HG03060 (cell line): Measurements from ENCODE around the gene PDE4D.
A peak's percentile ranks its signal among the peaks of the same experiment; 100 is the strongest.

Experiments
- ATAC-seq: cut with Tn5 transposase; IDR thresholded peaks from one replicate; pipeline ENCODE4 v1.9.1; 2021; ENCODE audit warnings: low read depth, moderate number of reproducible peaks; ENCODE audit not compliant: unreplicated experiment

PDE4D gene

DNA sequence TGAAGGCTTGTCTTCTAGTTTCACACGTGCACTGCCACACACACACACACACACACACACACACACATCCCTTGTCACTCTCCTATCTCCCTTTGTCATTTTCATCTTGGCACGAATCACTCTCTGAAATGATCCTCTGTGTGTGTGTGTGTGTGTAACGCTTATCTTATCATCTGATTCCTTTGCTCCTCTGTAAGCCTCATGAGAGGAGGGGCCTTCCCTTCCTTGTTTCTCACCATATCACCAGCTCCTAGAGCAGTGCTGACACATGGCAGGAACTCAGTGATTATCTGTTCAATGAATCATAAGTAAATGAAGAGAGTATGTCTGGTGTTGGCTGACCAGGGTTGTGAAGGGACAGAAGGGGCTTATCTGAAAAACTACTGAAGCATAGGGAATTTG is 53.3 kb downstream of the PDE4D start:
- no peak for ATAC-seq

DNA sequence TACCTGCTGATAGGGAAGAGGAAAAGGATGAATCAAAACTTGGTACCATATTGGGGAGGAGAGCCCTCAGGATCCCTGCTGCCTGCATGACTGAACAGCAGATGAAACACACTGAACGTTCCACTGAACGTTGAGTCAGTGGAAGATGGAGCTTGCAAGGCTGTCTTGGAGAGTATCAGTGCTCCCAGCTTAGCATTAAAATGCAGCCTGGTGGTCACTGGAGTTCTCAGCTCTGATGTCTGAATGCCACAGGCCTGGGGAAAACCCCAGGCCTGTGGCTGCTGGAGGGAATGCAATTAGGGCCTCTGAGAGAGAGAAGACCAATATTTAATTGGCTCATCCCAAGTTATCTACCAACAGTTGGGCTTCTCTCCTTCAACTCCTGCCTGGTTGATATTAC is 54.5 kb downstream of the PDE4D start:
- ATAC-seq: no peak

DNA sequence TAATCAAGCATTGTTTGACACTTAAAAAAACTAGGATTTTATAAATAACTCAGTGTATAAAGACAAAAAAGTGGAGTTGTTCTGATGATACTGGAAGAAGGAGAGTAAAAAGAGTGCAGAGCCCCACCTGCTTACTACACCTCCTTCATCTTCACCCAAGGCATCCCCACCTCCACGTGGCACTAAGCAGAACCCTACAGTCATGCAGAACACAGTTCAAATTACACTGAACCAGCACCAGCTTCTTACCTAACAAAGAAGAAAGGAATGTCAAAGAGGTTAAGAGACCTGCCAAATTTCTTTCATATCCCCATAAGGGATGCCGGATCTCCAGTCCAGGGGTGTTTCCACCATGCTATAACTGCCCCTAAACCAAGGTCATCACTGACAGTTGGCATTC is 55.5 kb downstream of the PDE4D start:
- no peak for ATAC-seq

DNA sequence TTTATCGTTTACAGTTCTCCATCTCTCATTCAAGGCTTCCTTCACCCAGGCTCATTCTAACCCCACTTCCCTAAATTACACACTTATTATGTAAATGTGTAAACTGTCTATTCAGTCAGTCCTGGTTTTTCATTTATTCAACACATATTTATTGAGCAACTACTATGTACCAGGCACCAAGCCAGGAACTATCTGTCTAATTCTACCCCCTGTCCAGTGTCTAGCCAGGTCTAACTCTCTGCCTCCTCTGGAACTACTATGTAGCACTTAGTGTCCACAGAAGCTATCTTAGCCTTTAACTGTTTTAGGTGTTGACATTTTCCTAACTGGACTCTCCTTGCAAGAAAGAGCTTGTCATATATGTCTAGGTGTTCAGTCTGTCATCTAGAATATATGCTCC is 56.5 kb downstream of the PDE4D start:
- no peak for ATAC-seq

DNA sequence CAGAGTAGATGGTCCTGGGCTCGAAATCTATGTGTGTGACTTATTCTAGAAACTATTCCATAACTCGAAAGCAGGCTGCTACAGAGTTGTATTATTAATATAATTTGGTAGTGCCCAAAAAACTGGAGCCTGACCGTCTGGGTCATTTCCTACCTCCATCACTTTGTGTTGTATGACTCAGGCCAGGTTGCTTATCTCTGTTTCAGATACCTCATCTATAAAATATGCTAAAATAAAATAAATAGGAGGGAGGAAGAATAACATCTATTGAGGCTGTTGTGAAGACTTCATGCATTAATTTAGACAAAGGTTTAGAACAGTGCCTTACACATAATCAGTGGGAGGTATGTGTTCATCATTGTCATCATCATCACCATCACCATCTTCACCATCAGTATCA is 57.7 kb downstream of the PDE4D start:
- ATAC-seq: no peak

DNA sequence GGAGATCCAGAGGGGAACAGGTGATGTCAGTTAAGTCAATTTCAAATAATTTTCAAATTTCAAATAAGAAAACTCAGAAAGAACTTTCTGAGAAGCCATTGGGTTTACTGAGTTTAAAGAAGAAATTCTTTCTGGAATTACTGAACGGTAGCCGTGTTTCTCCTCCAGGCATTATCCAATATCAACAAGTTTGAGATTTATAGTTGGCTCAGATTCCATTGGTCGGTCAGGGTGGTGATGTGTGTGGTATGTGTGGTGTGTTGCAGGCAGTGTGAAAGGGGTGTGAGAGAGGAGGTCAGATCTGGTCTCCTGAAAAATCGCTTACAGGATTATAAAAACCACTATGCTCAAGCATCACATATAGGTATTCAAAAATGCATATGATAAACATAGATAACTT is 60.1 kb downstream of the PDE4D start:
- no peak for ATAC-seq

DNA sequence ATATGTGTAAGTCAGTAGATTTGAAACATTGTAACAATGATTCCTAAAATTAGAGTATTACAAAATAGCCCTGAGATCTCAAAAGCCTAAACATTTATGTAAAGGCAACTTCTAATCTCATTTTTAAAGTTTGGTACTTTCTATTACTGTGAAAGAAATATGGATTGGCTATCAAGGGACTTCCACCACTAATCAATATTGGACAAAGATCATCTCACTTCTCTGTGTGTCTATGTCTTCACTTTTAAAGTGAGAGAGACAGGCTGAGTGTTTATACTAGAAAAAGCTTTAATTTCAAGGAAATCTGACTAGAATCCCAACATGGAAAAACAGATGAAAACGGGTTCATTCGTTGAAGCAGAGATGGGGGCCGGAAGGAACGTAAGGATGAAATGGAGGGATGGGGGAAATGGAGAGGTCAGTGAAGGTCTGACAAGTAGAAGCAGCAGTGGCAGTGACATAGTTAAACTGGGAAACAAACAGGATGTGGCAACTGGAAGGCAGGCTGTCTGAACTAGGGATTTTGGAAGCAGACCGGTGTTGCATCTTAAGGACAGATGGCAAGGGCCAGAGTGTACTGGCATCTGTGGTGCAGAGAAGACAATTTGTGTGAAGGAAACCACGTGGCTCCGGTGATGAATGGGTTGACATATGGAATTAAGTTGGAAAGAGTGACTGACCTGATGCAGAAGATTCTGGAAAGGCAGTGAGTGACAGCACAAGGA is 60.8 kb downstream of the PDE4D start:
- ATAC-seq: no peak

DNA sequence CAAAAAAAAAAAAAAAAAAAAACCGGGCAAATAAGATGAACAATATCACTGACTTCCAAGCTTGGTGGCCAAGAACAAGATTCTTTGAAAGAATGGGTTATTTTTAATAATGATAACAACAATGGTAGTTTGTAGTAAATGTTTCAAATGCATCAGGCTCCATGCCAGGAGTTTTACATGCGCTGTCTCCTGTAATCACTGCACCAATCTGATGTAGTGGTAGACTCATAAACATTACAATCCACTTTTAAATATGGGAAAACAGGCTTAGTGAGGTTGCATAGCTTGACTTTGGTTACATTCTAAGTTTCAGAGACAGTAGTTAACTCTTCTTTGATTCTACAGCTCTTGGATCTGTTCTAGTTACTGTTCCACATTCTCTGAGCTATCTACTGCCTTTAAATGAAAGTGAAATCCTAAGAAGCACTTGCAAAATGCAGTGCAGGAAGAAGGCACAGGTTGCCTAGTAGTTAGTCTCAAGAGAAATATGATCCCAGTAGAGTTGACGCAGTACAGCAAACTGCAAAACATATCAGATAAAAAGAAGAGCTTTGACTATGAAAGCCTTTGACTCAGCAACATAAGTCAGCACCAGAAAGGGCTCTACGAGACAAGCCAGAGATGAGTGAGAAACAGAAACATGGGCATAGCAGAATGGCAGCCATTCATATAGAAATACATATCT is 62.1 kb downstream of the PDE4D start:
- ATAC-seq: no peak

DNA sequence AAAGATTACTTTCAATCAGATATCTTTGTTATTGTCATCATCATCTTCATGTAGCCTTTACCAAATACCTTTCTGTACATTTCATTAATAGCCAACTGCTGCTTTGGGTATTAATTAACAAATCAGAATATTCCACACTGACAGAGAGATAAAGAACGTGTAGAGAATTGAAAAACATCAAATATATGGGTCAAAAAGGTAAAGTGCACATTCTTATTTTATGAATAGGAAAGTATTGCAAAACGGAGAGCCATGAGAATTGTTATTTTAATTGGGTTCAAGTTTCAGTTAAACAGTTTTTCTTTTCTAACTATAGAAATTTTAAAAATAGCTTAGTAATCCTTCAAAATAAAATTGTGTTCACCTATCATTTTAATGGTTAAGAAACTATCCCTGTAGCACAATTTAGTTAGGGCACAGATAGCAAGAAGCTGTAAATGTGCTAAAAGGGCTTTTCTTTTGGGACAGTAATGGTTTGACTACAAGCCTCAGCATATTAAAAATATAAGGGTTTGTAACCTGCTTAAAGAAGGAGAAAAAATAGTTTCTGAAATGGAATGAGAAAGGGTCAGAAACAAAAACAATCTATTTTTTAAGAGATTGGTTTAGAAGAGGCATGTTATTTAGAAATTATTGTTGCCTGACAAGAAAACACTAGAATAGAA is 62.9 kb downstream of the PDE4D start:
- ATAC-seq: no peak

DNA sequence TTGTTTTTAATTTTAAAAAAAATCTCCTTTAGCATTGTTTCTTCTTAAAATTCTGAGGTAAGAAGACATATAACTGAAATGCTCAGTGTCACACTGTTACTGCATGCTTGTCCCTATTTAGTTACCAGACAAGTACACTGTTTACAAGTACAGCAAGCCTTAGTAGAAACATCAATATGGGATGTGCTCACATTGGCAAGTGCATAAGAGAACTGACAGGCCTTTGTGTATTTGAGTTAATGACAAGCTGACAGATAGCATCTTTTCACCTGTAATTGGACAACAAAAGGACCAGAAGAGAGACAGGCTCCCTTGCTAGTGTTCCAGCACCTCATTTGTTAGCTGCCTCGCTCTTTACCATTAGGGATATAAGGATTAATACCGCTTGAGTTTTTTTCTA is 63.6 kb downstream of the PDE4D start:
- ATAC-seq: no peak

DNA sequence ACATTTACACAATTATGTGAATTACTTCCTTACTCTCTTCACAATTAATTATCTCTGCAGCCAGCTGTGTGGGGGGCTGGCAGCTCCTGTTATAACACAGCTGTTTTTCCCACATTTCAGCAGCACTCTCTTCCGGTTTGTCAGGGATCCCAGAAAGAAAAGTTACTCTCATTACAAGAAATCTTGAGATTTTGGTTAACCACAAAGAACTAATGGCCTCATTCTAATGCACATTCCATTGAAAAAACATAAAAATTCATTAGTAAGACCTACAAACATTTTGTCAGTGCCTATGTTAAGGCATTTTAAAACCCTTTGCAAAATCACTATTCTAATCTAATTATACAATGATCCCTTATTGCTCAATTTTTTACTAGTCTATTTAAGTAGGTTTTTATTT is 64.1 kb downstream of the PDE4D start:
- ATAC-seq: no peak

DNA sequence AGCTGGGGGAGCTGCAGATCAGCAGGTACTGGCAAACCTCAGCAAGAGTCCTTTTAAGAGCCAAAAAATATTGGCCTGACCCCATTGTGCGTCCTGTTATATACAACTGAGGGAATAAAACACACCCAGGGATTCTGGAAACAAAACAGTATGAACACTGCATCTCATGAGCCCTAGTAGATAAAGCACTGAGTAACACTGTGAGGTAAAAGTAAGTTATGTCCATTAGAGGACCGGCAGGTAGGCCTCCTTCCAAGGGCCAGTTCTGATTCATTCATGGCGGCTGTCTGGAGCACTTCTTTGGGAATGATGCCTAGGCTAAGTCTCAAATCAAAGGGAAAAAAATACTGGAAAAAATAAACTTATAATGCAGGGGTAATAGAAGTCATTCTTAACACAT is 64.9 kb downstream of the PDE4D start:
- no peak for ATAC-seq

DNA sequence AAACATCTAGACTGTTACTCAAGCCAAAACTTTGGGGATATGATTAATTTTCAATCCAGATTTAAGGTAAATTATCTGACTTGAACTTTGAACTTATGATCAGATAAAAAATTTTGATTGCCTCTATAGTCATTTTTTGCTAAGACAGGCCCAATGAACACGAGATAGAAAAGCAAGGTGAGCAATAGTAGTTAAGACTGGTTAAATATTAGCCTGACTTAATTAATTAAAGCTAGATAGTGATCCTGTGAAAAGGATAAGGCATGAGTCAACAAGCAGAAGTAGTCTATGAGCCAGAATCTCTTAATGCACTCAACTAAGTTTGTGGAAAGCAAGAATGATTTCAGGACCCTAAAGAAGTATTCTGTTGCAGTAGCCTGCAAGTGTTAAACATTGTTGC is 66.5 kb downstream of the PDE4D start:
- no peak for ATAC-seq

DNA sequence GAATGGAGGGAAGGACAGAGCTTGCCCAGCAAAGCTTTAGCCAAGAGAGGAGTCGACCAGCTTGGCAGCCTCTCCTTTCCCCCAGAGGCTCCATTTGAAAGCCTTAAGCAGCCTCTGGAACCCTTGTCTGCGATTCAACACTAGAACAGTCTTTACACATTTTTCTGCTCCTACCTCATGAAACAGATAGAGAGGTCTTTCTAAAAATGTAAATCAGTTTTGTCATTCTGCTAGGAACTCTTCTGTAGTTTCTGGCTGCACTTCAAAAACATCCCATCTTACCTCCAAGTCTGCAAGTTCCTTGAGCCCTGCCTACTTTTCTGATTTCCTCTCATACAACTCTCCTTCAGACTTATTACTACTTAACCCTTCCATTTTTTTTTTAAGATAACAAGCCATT is 70.1 kb downstream of the PDE4D start:
- ATAC-seq: no peak

DNA sequence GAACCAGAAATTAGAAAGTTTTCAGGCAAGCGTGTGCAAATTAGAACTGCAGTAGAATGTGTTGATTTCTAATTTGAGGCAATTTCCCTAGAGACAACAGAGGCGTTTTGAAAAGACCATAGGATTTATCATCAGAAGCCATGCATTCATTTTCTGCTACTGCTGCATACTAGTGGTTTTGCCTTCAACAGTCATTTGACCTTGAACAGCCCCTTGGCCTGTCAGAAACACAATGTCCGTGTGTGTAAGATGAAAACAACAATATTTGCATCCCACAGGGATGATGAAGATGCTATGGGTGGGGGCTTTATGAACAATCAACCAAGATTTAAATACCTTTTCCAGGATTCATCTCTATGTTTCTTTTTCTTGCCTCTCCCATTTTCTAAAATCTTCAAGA is 73.7 kb downstream of the PDE4D start:
- ATAC-seq: no peak

DNA sequence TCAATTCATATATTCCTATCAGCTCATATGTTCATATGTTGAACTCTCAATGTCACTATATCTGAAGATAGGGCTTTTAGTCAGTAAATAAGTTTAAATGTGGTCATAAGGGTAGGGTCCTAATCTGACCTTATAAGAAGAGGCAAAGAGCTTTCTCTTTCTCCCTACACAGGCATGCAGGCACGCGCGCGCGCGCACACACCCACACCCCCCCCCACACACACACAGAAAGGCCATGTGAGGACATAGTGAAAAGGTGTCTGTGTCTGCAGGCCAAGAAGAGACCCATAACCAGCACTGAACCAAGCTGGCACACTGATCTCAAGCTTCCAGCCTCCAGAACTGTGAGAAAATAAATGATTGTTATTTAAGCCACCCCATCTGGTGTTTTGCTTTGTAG is 76.0 kb downstream of the PDE4D start:
- no peak for ATAC-seq

DNA sequence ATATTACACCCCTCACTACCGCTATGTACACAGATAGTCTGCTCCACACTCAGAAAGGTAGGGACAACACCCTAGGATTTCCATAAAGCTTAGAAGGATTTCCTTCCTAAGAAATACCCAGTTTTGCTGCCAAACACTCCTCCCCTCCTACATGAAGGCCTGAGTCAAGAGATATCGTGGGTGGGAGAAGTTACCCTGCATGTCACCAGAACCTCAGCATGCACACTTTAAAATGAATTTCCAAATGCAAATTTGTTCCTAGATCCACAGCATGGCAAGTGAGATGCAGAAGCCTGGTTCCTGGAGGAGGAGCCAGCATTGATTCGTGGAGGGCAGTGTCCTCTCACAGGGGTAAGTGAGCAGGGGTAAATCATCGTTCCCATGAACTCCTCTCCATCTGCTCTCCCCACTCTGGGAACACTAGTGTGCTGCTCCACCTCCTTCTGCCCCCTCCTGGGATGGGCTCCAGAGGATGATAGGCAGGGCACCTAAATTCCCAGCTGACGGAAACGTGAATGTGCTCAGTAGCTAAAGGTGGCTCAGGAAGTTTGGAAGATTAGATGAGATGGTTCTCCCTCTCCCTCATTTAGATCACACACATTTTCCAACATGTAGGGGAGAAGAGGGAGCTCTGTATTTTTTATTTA is 76.7 kb downstream of the PDE4D start:
- ATAC-seq: no peak

DNA sequence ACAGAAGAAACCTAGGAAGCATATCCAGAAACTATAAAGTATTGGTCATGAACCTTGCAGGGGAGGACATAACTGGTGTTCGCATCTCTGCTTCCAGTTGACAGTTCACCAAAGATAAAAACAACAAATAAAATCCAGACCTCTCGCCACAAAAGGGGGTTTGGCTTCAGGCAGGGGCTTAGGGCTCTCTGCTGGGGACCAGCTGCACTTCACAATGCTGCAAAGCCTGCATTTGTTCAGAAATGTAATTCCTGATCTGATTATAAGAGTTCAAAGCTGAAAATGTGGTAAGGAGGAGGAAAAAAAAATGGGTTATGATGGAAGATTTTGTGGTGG is 79.0 kb downstream of the PDE4D start:
- ATAC-seq: no peak

DNA sequence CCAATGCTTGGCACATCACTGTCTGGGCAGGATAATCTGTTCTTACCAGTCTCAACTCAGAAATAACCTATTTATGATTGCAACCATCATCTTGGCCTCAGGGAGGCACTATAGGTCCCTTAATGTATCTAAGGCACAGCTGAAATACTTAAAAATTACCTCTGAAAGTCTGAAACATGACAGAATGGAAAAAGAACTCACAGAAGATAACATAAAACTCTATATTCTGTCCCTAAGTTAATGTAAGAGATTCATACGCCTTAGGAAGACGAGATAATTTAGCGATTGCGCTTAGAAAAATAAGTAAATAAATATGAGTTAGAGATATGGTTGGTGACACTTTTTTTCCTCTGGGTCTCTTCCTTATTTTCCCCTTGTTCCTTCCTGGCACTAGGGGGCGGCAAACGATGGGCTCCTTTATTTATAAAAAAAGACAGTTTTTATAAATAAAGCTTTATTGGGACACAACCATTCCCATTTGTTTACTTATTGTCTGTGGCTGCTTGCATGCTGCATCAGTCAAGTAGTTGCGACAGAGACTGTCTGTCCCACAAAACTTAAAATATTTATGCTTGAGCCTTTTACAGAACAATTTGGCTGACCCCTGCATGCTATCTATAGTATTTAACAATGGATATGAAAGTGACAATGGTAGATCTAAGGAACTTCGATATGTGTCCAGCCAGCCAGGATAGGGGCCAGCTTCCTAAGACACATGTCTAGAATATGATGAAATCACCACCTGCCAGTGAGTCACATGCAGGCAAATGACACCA is 79.6 kb downstream of the PDE4D start:
- ATAC-seq: peak; percentile 50

DNA sequence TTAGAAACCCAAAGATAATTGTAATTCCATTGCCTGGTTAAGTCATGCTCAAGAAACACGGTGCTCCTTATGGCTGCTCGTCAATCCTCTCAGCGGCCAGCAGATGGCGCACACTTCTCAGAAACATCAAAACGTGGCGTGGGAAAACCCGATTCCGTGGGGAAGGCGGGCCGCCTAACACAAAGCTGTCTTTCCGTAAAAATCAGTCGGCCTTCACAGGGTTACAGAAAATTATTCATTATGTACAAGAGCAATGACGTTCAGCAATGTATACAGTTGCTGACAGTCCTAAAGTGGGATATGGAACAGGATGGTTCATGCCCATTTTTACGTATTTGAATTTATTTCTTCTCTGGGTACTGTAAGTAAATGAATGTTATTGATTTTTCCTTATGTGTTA is 83.5 kb downstream of the PDE4D start:
- no peak for ATAC-seq

DNA sequence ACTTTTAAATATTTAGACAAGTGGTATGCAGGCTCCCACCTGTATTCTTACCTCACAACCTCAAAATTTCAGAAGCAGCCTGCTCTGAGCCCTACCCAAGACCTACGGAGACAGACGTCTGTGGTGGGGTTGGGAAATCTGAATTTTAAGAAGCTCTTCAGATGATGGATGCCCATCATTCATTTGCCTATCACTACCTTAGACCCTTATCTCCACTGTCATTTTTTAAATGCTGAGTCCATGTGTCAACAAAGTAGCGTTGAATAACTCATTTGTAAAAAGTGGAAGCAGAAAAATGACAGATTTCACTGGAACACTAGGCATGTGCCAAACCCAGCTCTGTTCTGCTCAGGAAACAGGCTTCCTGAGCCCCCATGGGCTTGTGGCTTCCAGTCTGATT is 85.7 kb downstream of the PDE4D start:
- no peak for ATAC-seq
